Right lobe of liver (tissue), 4 donors: ENCODE results near the gene NBPF11.
"Not testable (repeated sequence)": the region's sequence is repeated elsewhere in the genome, so short reads cannot be mapped to it uniquely, and the experiment has no call there.

Experiments used
- POLR2A ChIP-seq: fragments of 450-650 bp; IDR thresholded peaks from one replicate; pipeline ENCODE4 v1.6.1; 2017; ENCODE audit warnings: antibody characterized with exemption, mild to moderate bottlenecking
- TF ChIP-seq, protein P1 (sequence below), 4 donors: fragments of 200-600 bp in 3 of 4; fragments of 450-650 bp in 1 of 4; IDR thresholded peaks; one replicate each; pipeline versions ENCODE4 v1.5.1 to v1.8.0; 2016 to 2022; ENCODE audit warnings: antibody characterized with exemption in 4 of 4, mild to moderate bottlenecking in 2 of 4
- donor health status: DM: no; HTN: no; CAD: no.
- donor health status: DM: no; HTN: no; CAD: no.
- donor health status: DM: no; HTN: yes; CAD: no.

DNA sequence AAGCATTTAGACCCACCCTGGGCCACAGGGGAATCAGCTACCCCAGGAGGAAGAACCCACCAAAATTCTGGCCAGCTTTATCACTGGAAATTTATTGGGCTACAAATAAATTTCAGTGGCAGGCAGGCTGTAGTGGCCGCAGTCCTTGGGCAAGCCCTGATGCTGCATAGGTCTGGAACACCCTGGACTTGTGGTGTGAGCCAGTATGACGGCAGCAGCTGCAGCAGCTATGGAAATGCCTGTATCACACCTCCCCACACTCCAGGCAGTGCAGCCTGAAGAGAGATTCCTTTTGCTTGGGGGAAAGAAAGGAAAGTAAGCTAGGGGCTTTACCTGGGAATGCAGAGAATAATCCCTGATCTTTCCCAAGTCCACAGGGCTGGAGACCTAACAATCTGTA is 56.3 kb downstream of the NBPF11 start:
- TF ChIP-seq, protein P1, sequence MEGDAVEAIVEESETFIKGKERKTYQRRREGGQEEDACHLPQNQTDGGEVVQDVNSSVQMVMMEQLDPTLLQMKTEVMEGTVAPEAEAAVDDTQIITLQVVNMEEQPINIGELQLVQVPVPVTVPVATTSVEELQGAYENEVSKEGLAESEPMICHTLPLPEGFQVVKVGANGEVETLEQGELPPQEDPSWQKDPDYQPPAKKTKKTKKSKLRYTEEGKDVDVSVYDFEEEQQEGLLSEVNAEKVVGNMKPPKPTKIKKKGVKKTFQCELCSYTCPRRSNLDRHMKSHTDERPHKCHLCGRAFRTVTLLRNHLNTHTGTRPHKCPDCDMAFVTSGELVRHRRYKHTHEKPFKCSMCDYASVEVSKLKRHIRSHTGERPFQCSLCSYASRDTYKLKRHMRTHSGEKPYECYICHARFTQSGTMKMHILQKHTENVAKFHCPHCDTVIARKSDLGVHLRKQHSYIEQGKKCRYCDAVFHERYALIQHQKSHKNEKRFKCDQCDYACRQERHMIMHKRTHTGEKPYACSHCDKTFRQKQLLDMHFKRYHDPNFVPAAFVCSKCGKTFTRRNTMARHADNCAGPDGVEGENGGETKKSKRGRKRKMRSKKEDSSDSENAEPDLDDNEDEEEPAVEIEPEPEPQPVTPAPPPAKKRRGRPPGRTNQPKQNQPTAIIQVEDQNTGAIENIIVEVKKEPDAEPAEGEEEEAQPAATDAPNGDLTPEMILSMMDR (IDR thresholded peaks at IDR 0.05) = not testable (repeated sequence)
- not testable (repeated sequence) for TF ChIP-seq POLR2A
